SK-N-SH treated with all-trans-retinoic acid at 6 μM for 48 hours (cell line): ENCODE measurements around the gene CSNK1G1.

ENCODE experiments used
- ATAC-seq: fragments of 200-7000 bp; cut with Tn5 transposase; 3 replicates; pipeline ENCODE4 v1.9.1; 2020; ENCODE audit warnings: mild to moderate bottlenecking, moderate library complexity
- ARNTL ChIP-seq: fragments of 450-650 bp; formaldehyde crosslinking; IDR thresholded peaks from 2 replicates; pipeline ENCODE4 v1.5.0; 2020; ENCODE audit warnings: low read depth, mild to moderate bottlenecking, moderate library complexity, borderline replicate concordance
- BACH2 ChIP-seq: fragments of 250-450 bp; sonication (Bioruptor Pico); IDR thresholded peaks from 2 replicates; pipeline ENCODE4 v1.9.0; 2021; ENCODE audit warnings: mild to moderate bottlenecking, borderline replicate concordance
- CREB5 ChIP-seq: fragments of 250-450 bp; sonication (Bioruptor Pico); IDR thresholded peaks from 2 replicates; pipeline ENCODE4 v1.5.1; 2020; ENCODE audit warnings: low read depth, mild to moderate bottlenecking, moderate library complexity
- CSDC2 ChIP-seq: fragments of 250-450 bp; sonication (Bioruptor Pico); IDR thresholded peaks from 2 replicates; pipeline ENCODE4 v1.5.0; 2020; ENCODE audit warnings: mild to moderate bottlenecking, moderate library complexity
- CSRNP3 ChIP-seq: fragments of 250-450 bp; sonication (Bioruptor Pico); IDR thresholded peaks from 2 replicates; pipeline ENCODE4 v1.5.1; 2021; ENCODE audit warnings: mild to moderate bottlenecking, moderate library complexity
- ESRRG ChIP-seq: fragments of 250-450 bp; sonication (Bioruptor Pico); IDR thresholded peaks from 2 replicates; pipeline ENCODE4 v1.6.1; 2021; ENCODE audit warnings: mild to moderate bottlenecking
- GLIS3 ChIP-seq: fragments of 250-450 bp; sonication (Bioruptor Pico); IDR thresholded peaks from 2 replicates; pipeline ENCODE4 v1.5.0; 2020; ENCODE audit warnings: mild to moderate bottlenecking, moderate library complexity
- OSR1 ChIP-seq: fragments of 250-450 bp; sonication (Bioruptor Pico); IDR thresholded peaks from 2 replicates; pipeline ENCODE4 v1.8.0; 2022; ENCODE audit warnings: moderate library complexity, mild to moderate bottlenecking, inconsistent platforms
- POU6F1 ChIP-seq: fragments of 250-450 bp; sonication (Bioruptor Pico); IDR thresholded peaks from 2 replicates; pipeline ENCODE4 v1.8.0; 2021; ENCODE audit warnings: low read depth, mild to moderate bottlenecking, moderate library complexity, borderline replicate concordance
- PPARA ChIP-seq: fragments of 250-450 bp; sonication (Bioruptor Pico); IDR thresholded peaks from 2 replicates; pipeline ENCODE4 v1.5.0; 2020; ENCODE audit warnings: mild to moderate bottlenecking, borderline replicate concordance
- RARB ChIP-seq: fragments of 250-450 bp; sonication (Bioruptor Pico); IDR thresholded peaks from 2 replicates; pipeline ENCODE4 v1.8.0; 2021; ENCODE audit warnings: mild to moderate bottlenecking, moderate library complexity
- SNAI2 ChIP-seq: fragments of 250-450 bp; sonication (Bioruptor Pico); IDR thresholded peaks from 2 replicates; pipeline ENCODE4 v1.5.0; 2020; ENCODE audit warnings: mild to moderate bottlenecking, moderate library complexity
- TCF4 ChIP-seq: fragments of 250-450 bp; sonication (Bioruptor Pico); IDR thresholded peaks from 2 replicates; pipeline ENCODE4 v1.8.0; 2021; ENCODE audit warnings: mild to moderate bottlenecking, moderate library complexity, borderline replicate concordance
- TOX ChIP-seq: fragments of 250-450 bp; sonication (Bioruptor Pico); IDR thresholded peaks from 2 replicates; pipeline ENCODE4 v1.8.0; 2021; ENCODE audit warnings: mild to moderate bottlenecking, moderate library complexity, borderline replicate concordance
- ZC3H10 ChIP-seq: fragments of 250-450 bp; sonication (Bioruptor Pico); IDR thresholded peaks from 2 replicates; pipeline ENCODE4 v1.5.1; 2021; ENCODE audit warnings: mild to moderate bottlenecking, moderate library complexity
- ZFP3 ChIP-seq: fragments of 250-450 bp; sonication (Bioruptor Pico); IDR thresholded peaks from 2 replicates; pipeline ENCODE4 v1.5.0; 2020; ENCODE audit warnings: mild to moderate bottlenecking, moderate library complexity
- ZFP30 ChIP-seq: fragments of 450-650 bp; formaldehyde crosslinking; IDR thresholded peaks from 2 replicates; pipeline ENCODE4 v1.5.0; 2022; ENCODE audit warnings: mild to moderate bottlenecking, moderate library complexity
- ZNF70 ChIP-seq: fragments of 450-650 bp; formaldehyde crosslinking; IDR thresholded peaks from 2 replicates; pipeline ENCODE4 v1.5.0; 2020; ENCODE audit warnings: mild to moderate bottlenecking, moderate library complexity
- ZNF8 ChIP-seq: fragments of 450-650 bp; formaldehyde crosslinking; IDR thresholded peaks from 2 replicates; pipeline ENCODE4 v1.5.0; 2020; ENCODE audit warnings: mild to moderate bottlenecking, moderate library complexity

Gene CSNK1G1

GRCh38 chr15:64131547-64131946 lies 224.4 kb downstream of the CSNK1G1 start:
- ATAC-seq, result no peak
- no peak for TF ChIP-seq ZNF8 (CRISPR knock-in tag)
- no peak for TF ChIP-seq OSR1 (CRISPR knock-in tag)
- no peak for TF ChIP-seq ZC3H10 (CRISPR knock-in tag)
- no peak for TF ChIP-seq TCF4 (CRISPR knock-in tag)
- TF ChIP-seq, all 23 proteins: peak for 0

GRCh38 chr15:64130159-64130558 lies 225.8 kb downstream of the CSNK1G1 start:
- ATAC-seq, result no peak
- TF ChIP-seq GLIS3 (CRISPR knock-in tag), result no peak
- TF ChIP-seq PPARA, result no peak
- TF ChIP-seq SNAI2, result no peak
- no peak for TF ChIP-seq POU6F1 (CRISPR knock-in tag)
- TF ChIP-seq ZFP3, result no peak
- no peak for TF ChIP-seq ARNTL (CRISPR knock-in tag)
- TF ChIP-seq TCF4 (CRISPR knock-in tag), result no peak
- no peak for TF ChIP-seq ZNF8 (CRISPR knock-in tag)
- no peak for TF ChIP-seq ZC3H10 (CRISPR knock-in tag)
- TF ChIP-seq CSRNP3 (CRISPR knock-in tag), result no peak
- no peak for TF ChIP-seq CSDC2 (CRISPR knock-in tag)

- no peak for ATAC-seq
- no peak for TF ChIP-seq BACH2 (CRISPR knock-in tag)
Observed at GRCh38 chr15:64127521-64128270, 228.3 kb downstream of the CSNK1G1 start.

- ATAC-seq, result no peak
- no peak for TF ChIP-seq ZNF70 (CRISPR knock-in tag)
- no peak for TF ChIP-seq PPARA
- no peak for TF ChIP-seq SNAI2
- no peak for TF ChIP-seq CSDC2 (CRISPR knock-in tag)
- TF ChIP-seq ZNF8 (CRISPR knock-in tag), result no peak
- no peak for TF ChIP-seq ARNTL (CRISPR knock-in tag)
- no peak for TF ChIP-seq POU6F1 (CRISPR knock-in tag)
- no peak for TF ChIP-seq ZFP30 (CRISPR knock-in tag)
- TF ChIP-seq CSRNP3 (CRISPR knock-in tag), result no peak
- no peak for TF ChIP-seq TCF4 (CRISPR knock-in tag)
- TF ChIP-seq ZFP3, result no peak
- TF ChIP-seq GLIS3 (CRISPR knock-in tag), result no peak
- TF ChIP-seq RARB (CRISPR knock-in tag), result no peak
- TF ChIP-seq ESRRG, result no peak
- no peak for TF ChIP-seq TOX (CRISPR knock-in tag)
- TF ChIP-seq BACH2 (CRISPR knock-in tag), result no peak
- TF ChIP-seq CREB5 (CRISPR knock-in tag), result no peak
Observed at GRCh38 chr15:64125978-64126377, 230.0 kb downstream of the CSNK1G1 start.
